Germinal center (tissue), 1 donor: ENCODE results near the gene ITGB1.
"Not testable (repeated sequence)": the region's sequence is repeated elsewhere in the genome, so short reads cannot be mapped to it uniquely, and the experiment has no call there.

Experiments used
- DNase-seq: peaks from one replicate; pipeline ENCODE4 v3.0.0; 2012; ENCODE audit warnings: mixed read lengths, low spot score

Gene ITGB1

GRCh38 chr10:32958085-32959005 is at the start of gene ITGB1:
Gene ITGB1, minus strand, starts transcription at chr10:32958230. Its CDS starts 22,672 bp downstream, at chr10:32935558.
- DNase-seq = peak; percentile 85

GRCh38 chr10:33006342-33006887 is 48.4 kb upstream of the ITGB1 start:
- no peak for DNase-seq

GRCh38 chr10:33005322-33006301 is 47.6 kb upstream of the ITGB1 start:
- DNase-seq = peak; percentile 29

- DNase-seq = no peak
Observed at GRCh38 chr10:33001908-33002492, 44.0 kb upstream of the ITGB1 start.

- DNase-seq = not testable (repeated sequence)
Observed at GRCh38 chr10:32998060-32998581, 40.1 kb upstream of the ITGB1 start.

- DNase-seq = no peak
Observed at GRCh38 chr10:32995751-32996150, 37.7 kb upstream of the ITGB1 start.

GRCh38 chr10:32995066-32995622 is 37.1 kb upstream of the ITGB1 start:
- no peak for DNase-seq

GRCh38 chr10:32994632-32995031 is 36.6 kb upstream of the ITGB1 start:
- not testable (repeated sequence) for DNase-seq

- not testable (repeated sequence) for DNase-seq
Observed at GRCh38 chr10:32992310-32992709, 34.3 kb upstream of the ITGB1 start.

GRCh38 chr10:32990811-32991210 is 32.8 kb upstream of the ITGB1 start:
- DNase-seq = no peak

GRCh38 chr10:32988604-32989003 is 30.6 kb upstream of the ITGB1 start:
- no peak for DNase-seq

GRCh38 chr10:32987172-32987571 is 29.1 kb upstream of the ITGB1 start:
- DNase-seq = no peak

- DNase-seq = no peak
Observed at GRCh38 chr10:32985775-32986350, 27.8 kb upstream of the ITGB1 start.

- DNase-seq = no peak
Observed at GRCh38 chr10:32985341-32985764, 27.3 kb upstream of the ITGB1 start.

- DNase-seq = no peak
Observed at GRCh38 chr10:32984003-32984600, 26.1 kb upstream of the ITGB1 start.

GRCh38 chr10:32982911-32983909 is 25.2 kb upstream of the ITGB1 start:
- DNase-seq = no peak

GRCh38 chr10:32982293-32982709 is 24.3 kb upstream of the ITGB1 start:
- DNase-seq = no peak

GRCh38 chr10:32981760-32982159 is 23.7 kb upstream of the ITGB1 start:
- no peak for DNase-seq
